ENCODE data around the gene POMC.
A peak's percentile ranks its signal among the peaks of the same experiment; 100 is the strongest.
"Not testable (repeated sequence)": the region's sequence is repeated elsewhere in the genome, so short reads cannot be mapped to it uniquely, and the experiment has no call there.

Gene POMC

GRCh38 chr2:25176138-25176537, 7.8 kb upstream of the POMC start:
- Histone ChIP-seq H3K9me3 (ENCODE audit: control insufficient read depth, low read depth, low read length) (no peaks in the 10 kb centered on the region), H3K36me3 (ENCODE audit: control insufficient read depth, low read depth, low read length) (no peaks in the 10 kb centered on the region), H3K27ac (ENCODE audit: low read length) (no peak overlapping the region), H3K4me1 (ENCODE audit: control insufficient read depth, low read depth, low read length) (peaks cover 3% of the 10 kb centered on the region), H3K9ac (ENCODE audit: low read length) (no peak overlapping the region), H3K4me3 (ENCODE audit: low read length) (no peak overlapping the region), H3K27me3 (ENCODE audit: control insufficient read depth, insufficient read depth, low read length) (no peaks in the 10 kb centered on the region)

DNA sequence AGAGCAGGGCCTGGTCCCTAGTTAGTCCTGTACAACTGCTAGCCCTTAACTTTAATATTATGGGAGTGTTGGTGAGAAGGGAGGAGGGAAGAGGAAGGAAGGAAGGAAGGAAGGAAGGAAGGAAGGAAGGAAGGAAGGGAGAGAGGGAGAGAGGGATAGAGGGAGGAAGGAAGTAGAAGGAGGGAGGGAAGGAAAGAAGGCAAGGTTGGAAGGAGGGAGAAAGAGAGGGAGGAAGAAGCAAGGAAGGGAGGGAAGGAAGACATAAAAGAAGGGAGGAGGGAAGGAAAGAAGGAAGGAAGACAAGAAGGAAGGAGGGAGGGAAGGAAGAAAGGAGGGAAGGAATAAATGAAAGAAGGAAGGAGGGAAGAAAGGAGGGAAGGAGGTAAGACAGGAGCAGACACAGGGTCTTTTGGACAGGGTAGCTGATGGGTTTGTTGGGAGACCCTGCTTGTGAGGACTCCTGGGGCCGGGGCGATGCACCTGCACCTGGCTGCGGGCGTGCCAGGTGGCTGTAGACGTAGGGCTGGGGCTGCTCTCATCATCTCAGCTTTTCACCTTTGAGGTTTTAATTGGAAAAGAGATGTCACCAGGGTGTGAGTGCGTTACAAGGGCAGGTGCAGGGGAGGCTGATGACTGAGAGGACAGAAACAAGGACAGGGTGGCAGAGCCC, 5.9 kb upstream of the POMC start:
- no peaks in the 10 kb centered on the region for H3K36me3 ChIP-seq (ENCODE audit: control insufficient read depth, low read depth, low read length)
- H3K27me3 ChIP-seq (ENCODE audit: control insufficient read depth, insufficient read depth, low read length): peaks cover 14% of the 10 kb centered on the region
- H3K4me1 ChIP-seq (ENCODE audit: control insufficient read depth, low read depth, low read length): peaks cover 3% of the 10 kb centered on the region
- H3K9ac ChIP-seq (ENCODE audit: low read length): no peak overlapping the region
- no peaks in the 10 kb centered on the region for H3K9me3 ChIP-seq (ENCODE audit: control insufficient read depth, low read depth, low read length)
- H3K4me3 ChIP-seq (ENCODE audit: low read length): no peak overlapping the region
- H3K27ac ChIP-seq (ENCODE audit: low read length): no peak overlapping the region

GRCh38 chr2:25173719-25174118, 5.3 kb upstream of the POMC start:
- no peak overlapping the region for H3K4me3 ChIP-seq (ENCODE audit: low read length)
- no peaks in the 10 kb centered on the region for H3K9me3 ChIP-seq (ENCODE audit: control insufficient read depth, low read depth, low read length)
- no peak overlapping the region for H3K27ac ChIP-seq (ENCODE audit: low read length)
- H3K9ac ChIP-seq (ENCODE audit: low read length): no peak overlapping the region
- peaks cover 3% of the 10 kb centered on the region for H3K4me1 ChIP-seq (ENCODE audit: control insufficient read depth, low read depth, low read length)
- no peaks in the 10 kb centered on the region for H3K36me3 ChIP-seq (ENCODE audit: control insufficient read depth, low read depth, low read length)
- H3K27me3 ChIP-seq (ENCODE audit: control insufficient read depth, insufficient read depth, low read length): peaks cover 20% of the 10 kb centered on the region

GRCh38 chr2:25170888-25171287, 2.5 kb upstream of the POMC start:
- H3K9me3 ChIP-seq (ENCODE audit: control insufficient read depth, low read depth, low read length): no peaks in the 10 kb centered on the region
- peaks cover 48% of the 10 kb centered on the region for H3K27me3 ChIP-seq (ENCODE audit: control insufficient read depth, insufficient read depth, low read length)
- no peak overlapping the region for H3K9ac ChIP-seq (ENCODE audit: low read length)
- H3K36me3 ChIP-seq (ENCODE audit: control insufficient read depth, low read depth, low read length): no peaks in the 10 kb centered on the region
- H3K27ac ChIP-seq (ENCODE audit: low read length): no peak overlapping the region
- H3K4me3 ChIP-seq (ENCODE audit: low read length): no peak overlapping the region
- H3K4me1 ChIP-seq (ENCODE audit: control insufficient read depth, low read depth, low read length): no peaks in the 10 kb centered on the region

GRCh38 chr2:25169073-25169470, 692 bp upstream of the POMC start:
- H3K4me1 ChIP-seq (ENCODE audit: control insufficient read depth, low read depth, low read length): no peaks in the 10 kb centered on the region
- no peak overlapping the region for H3K27ac ChIP-seq (ENCODE audit: low read length)
- H3K4me3 ChIP-seq (ENCODE audit: low read length): peak overlapping the region; percentile 58
- H3K27me3 ChIP-seq (ENCODE audit: control insufficient read depth, insufficient read depth, low read length): peaks cover 50% of the 10 kb centered on the region
- no peaks in the 10 kb centered on the region for H3K36me3 ChIP-seq (ENCODE audit: control insufficient read depth, low read depth, low read length)
- H3K9ac ChIP-seq (ENCODE audit: low read length): peak overlapping the region; percentile 21
- no peaks in the 10 kb centered on the region for H3K9me3 ChIP-seq (ENCODE audit: control insufficient read depth, low read depth, low read length)

DNA sequence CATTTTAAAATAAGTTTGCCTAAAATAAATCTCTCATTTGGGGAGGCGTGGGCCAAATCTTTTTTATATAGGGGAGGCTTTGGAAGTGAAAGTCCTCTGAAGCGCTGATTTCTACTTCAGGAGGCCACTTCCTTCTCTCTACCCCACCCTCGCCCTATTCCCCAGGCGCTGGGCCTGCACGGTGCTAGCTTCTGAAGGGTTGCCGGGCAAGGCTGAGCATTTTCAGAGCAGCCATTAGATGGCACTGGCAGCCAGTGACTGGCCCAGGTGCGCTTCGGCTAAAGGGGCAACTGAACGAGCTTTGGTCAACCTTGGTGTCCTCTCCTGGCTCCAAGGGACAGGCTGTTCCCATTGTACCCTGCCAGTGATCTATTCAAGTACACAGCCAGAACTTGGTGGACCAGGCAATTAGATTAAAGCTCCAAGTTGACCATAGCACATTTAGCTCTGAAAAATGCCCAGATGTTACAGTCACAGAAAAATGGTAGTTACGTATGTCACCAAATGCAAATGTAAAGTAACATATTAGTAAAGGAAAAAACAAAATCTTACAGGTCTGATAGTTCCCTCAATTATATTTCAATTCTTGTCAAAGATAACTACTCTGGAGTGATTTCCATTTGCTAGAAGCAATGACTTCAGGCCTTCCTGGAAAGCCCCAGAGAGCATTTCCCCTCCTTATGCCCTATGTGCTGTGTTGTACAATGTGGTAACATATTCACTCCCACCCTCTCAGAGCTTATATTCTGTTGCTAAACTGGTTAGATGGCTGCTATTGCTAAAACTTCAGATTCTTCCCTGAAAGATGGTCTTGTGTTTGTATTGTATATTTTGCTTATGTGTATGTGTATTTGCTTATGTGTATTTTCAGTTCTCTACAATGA, 2.1 kb downstream of the POMC start:
- Histone ChIP-seq H3K36me3 (ENCODE audit: control insufficient read depth, low read depth, low read length) (no peaks in the 10 kb centered on the region), H3K4me3 (ENCODE audit: low read length) (no peak overlapping the region), H3K9ac (ENCODE audit: low read length) (no peak overlapping the region), H3K4me1 (ENCODE audit: control insufficient read depth, low read depth, low read length) (no peaks in the 10 kb centered on the region), H3K27me3 (ENCODE audit: control insufficient read depth, insufficient read depth, low read length) (peaks cover 50% of the 10 kb centered on the region), H3K27ac (ENCODE audit: low read length) (no peak overlapping the region), H3K9me3 (ENCODE audit: control insufficient read depth, low read depth, low read length) (no peaks in the 10 kb centered on the region)

DNA sequence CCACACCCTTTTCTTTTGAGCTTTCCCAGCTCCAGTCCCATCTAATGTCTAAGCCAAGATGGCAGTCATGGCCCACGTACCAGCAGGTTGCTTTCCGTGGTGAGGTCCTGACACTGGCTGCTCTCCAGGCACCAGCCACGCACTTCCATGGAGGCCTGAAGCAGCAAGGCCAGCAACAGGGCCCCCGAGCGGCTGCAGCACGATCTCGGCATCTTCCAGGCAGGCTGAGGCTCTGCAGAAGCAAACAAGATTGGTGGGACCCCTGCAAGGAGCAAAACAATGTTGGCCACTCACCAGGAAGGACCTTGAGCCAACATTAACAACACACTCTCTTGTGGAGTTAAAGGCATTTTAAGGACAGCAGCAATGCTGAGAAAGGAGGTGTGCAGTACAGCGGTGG, 3.8 kb downstream of the POMC start:
- H3K9ac ChIP-seq (ENCODE audit: low read length): no peak overlapping the region
- peaks cover 38% of the 10 kb centered on the region for H3K27me3 ChIP-seq (ENCODE audit: control insufficient read depth, insufficient read depth, low read length)
- H3K4me1 ChIP-seq (ENCODE audit: control insufficient read depth, low read depth, low read length): peaks cover 10% of the 10 kb centered on the region
- H3K27ac ChIP-seq (ENCODE audit: low read length): no peak overlapping the region
- no peaks in the 10 kb centered on the region for H3K36me3 ChIP-seq (ENCODE audit: control insufficient read depth, low read depth, low read length)
- no peaks in the 10 kb centered on the region for H3K9me3 ChIP-seq (ENCODE audit: control insufficient read depth, low read depth, low read length)
- no peak overlapping the region for H3K4me3 ChIP-seq (ENCODE audit: low read length)

DNA sequence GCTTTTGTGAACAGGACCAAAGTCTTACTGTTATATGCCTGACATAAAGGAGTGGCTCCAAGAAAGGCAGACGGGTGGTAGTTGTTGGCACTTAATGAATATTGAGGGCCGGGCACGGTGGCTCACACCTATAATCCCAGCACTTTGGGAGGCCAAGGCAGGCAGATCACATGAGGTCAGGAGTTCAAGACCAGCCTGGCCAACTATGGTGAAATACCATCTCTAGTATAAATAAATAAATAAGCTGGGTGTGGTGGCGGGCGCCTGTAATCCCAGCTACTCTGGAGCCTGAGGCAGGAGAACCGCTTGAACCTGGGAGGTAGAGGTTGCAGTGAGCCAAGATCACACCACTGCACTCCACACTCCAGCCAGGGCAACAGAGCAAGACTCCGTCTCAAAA, 6.3 kb downstream of the POMC start:
- not testable (repeated sequence) for H3K4me3 ChIP-seq (ENCODE audit: low read length); H3K27ac ChIP-seq (ENCODE audit: low read length); H3K9ac ChIP-seq (ENCODE audit: low read length); H3K36me3 ChIP-seq (ENCODE audit: control insufficient read depth, low read depth, low read length); H3K9me3 ChIP-seq (ENCODE audit: control insufficient read depth, low read depth, low read length)
- H3K4me1 ChIP-seq (ENCODE audit: control insufficient read depth, low read depth, low read length): peaks cover 16% of the 10 kb centered on the region
- H3K27me3 ChIP-seq (ENCODE audit: control insufficient read depth, insufficient read depth, low read length): peaks cover 13% of the 10 kb centered on the region

GRCh38 chr2:25161055-25161781, 7.2 kb downstream of the POMC start:
- H3K27me3 ChIP-seq (ENCODE audit: control insufficient read depth, insufficient read depth, low read length): peaks cover 5% of the 10 kb centered on the region
- no peaks in the 10 kb centered on the region for H3K36me3 ChIP-seq (ENCODE audit: control insufficient read depth, low read depth, low read length)
- no peak overlapping the region for H3K4me3 ChIP-seq (ENCODE audit: low read length)
- no peak overlapping the region for H3K9ac ChIP-seq (ENCODE audit: low read length)
- no peak overlapping the region for H3K27ac ChIP-seq (ENCODE audit: low read length)
- H3K4me1 ChIP-seq (ENCODE audit: control insufficient read depth, low read depth, low read length): peaks cover 16% of the 10 kb centered on the region
- H3K9me3 ChIP-seq (ENCODE audit: control insufficient read depth, low read depth, low read length): no peaks in the 10 kb centered on the region

DNA sequence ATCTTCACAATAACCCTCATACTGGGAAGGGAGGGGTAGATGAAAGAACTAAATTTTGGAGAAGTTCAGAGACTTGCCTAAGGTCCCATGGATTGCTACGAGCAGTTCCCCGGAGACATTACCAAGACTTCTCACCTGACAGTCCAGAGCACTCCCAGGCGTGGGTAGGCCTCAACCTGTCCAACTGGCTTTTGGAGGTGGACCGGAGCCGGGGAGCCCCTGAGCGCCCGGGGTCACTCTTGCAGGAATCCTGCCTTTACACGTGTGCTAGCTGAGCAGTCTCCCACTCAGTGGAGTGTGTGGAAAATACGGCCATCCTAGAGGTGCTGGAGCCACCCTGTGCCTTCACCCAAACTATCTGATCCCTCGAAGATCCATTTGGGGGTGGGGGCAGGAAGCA, 8.0 kb downstream of the POMC start:
- no peak overlapping the region for H3K9ac ChIP-seq (ENCODE audit: low read length)
- peaks cover 16% of the 10 kb centered on the region for H3K4me1 ChIP-seq (ENCODE audit: control insufficient read depth, low read depth, low read length)
- no peaks in the 10 kb centered on the region for H3K27me3 ChIP-seq (ENCODE audit: control insufficient read depth, insufficient read depth, low read length)
- no peaks in the 10 kb centered on the region for H3K9me3 ChIP-seq (ENCODE audit: control insufficient read depth, low read depth, low read length)
- H3K4me3 ChIP-seq (ENCODE audit: low read length): no peak overlapping the region
- no peak overlapping the region for H3K27ac ChIP-seq (ENCODE audit: low read length)
- H3K36me3 ChIP-seq (ENCODE audit: control insufficient read depth, low read depth, low read length): no peaks in the 10 kb centered on the region

DNA sequence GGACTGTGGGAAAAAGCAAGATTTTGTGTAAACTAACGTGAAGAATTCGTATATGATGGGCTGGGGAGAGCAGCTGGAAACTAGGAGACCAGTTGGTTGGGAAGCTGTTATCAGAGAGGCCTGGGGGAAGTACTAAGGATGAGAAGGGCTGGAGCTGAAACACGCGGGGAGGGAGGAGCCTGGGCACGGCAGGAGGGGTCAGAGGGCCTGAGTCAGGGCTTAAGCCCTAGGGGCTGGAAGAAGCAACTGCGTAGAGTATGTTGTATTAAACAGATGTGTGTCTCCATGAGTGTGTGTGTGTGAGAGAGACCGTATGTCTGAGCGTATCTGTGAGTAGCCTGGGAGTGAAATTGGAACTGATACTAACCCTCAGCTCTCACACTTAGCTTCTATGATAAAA, 8.4 kb downstream of the POMC start:
- no peaks in the 10 kb centered on the region for H3K27me3 ChIP-seq (ENCODE audit: control insufficient read depth, insufficient read depth, low read length)
- no peak overlapping the region for H3K9ac ChIP-seq (ENCODE audit: low read length)
- no peaks in the 10 kb centered on the region for H3K36me3 ChIP-seq (ENCODE audit: control insufficient read depth, low read depth, low read length)
- H3K9me3 ChIP-seq (ENCODE audit: control insufficient read depth, low read depth, low read length): no peaks in the 10 kb centered on the region
- H3K4me3 ChIP-seq (ENCODE audit: low read length): no peak overlapping the region
- peaks cover 16% of the 10 kb centered on the region for H3K4me1 ChIP-seq (ENCODE audit: control insufficient read depth, low read depth, low read length)
- no peak overlapping the region for H3K27ac ChIP-seq (ENCODE audit: low read length)
